ENCODE data around the gene SNAI1. TPM values are rescaled to one million over a fixed set of nuclear protein-coding genes. Genes with fewer than 3 reads are reported as not detected.
"Not testable (repeated sequence)": the region's sequence is repeated elsewhere in the genome, so short reads cannot be mapped to it uniquely, and the experiment has no call there.

Gene SNAI1
- total RNA-seq, 3 donors from 2014 or later = 0.78 to 4.5 (median 0.96) TPM

- Histone ChIP-seq H3K36me3 (ENCODE audit: low read depth) (no peaks in the 10 kb centered on the region), H3K4me1 (ENCODE audit: low read depth) (no peaks in the 10 kb centered on the region), H3K4me3 (no peak overlapping the region), H3K9me3 (no peaks in the 10 kb centered on the region)
- ATAC-seq = peak; percentile 7
- intact Hi-C loops (cut with DNase I, micrococcal nuclease) = no loop called here
- DNase-seq = no peak
- TF ChIP-seq CTCF (IDR thresholded peaks at IDR 0.05) = no peak
Observed at GRCh38 chr20:50009521-50010454, 27.0 kb downstream of the SNAI1 start.

GRCh38 chr20:50011597-50011996, 28.8 kb downstream of the SNAI1 start:
- DNase-seq; ATAC-seq; H3K36me3 ChIP-seq (ENCODE audit: low read depth); H3K9me3 ChIP-seq; H3K4me1 ChIP-seq (ENCODE audit: low read depth); H3K4me3 ChIP-seq; intact Hi-C loops (cut with DNase I, micrococcal nuclease): not testable (repeated sequence)

- DNase-seq (no peak), ATAC-seq (peak; percentile 45)
- Histone ChIP-seq H3K4me3 (no peak overlapping the region), H3K36me3 (ENCODE audit: low read depth) (no peaks in the 10 kb centered on the region), H3K4me1 (ENCODE audit: low read depth) (no peaks in the 10 kb centered on the region), H3K9me3 (no peaks in the 10 kb centered on the region)
- intact Hi-C loops (cut with DNase I, micrococcal nuclease) = no loop called here
- no peak for TF ChIP-seq CTCF (IDR thresholded peaks at IDR 0.05)
Observed at GRCh38 chr20:50012282-50013263, 29.8 kb downstream of the SNAI1 start.

- no peak for TF ChIP-seq CTCF (IDR thresholded peaks at IDR 0.05)
- Histone ChIP-seq H3K4me3 (no peak overlapping the region), H3K4me1 (ENCODE audit: low read depth) (no peaks in the 10 kb centered on the region), H3K36me3 (ENCODE audit: low read depth) (no peaks in the 10 kb centered on the region), H3K9me3 (no peaks in the 10 kb centered on the region)
- no peak for DNase-seq
- intact Hi-C loops (cut with DNase I, micrococcal nuclease) = no loop called here
- no peak for ATAC-seq
Observed at GRCh38 chr20:50013976-50014375, 31.2 kb downstream of the SNAI1 start.

GRCh38 chr20:50014570-50015562, 32.1 kb downstream of the SNAI1 start:
- TF ChIP-seq CTCF (IDR thresholded peaks at IDR 0.05) = no peak
- no peak for ATAC-seq
- no peak overlapping the region for H3K4me3 ChIP-seq

More at GRCh38 chr20:50014570-50015562, 32.1 kb downstream of the SNAI1 start:
- no peak for DNase-seq
- Histone ChIP-seq H3K4me1 (ENCODE audit: low read depth) (no peaks in the 10 kb centered on the region), H3K36me3 (ENCODE audit: low read depth) (no peaks in the 10 kb centered on the region), H3K9me3 (no peaks in the 10 kb centered on the region)
- intact Hi-C loops (cut with DNase I, micrococcal nuclease) = no loop called here
